NCI-H1092 treated with DMSO at 0.1 percent for 48 hours (cell line): ENCODE data around the gene ZFP30.
"Not testable (repeated sequence)": the region's sequence is repeated elsewhere in the genome, so short reads cannot be mapped to it uniquely, and the experiment has no call there.

Source experiments
- DNase-seq: peaks from one replicate; lab custom pipeline; 2025; lab: John Stamatoyannopoulos, UW

The ZFP30 gene

GRCh38 chr19:37655301-37655688, at the start of gene ZFP30:
ZFP30 (minus strand) TSS chr19:37655465; CDS start chr19:37647822, 7,643 bp downstream.
- peak; percentile 84 for DNase-seq

GRCh38 chr19:37699057-37699456, 43.8 kb upstream of the ZFP30 start:
- no peak for DNase-seq

GRCh38 chr19:37698216-37698615, 43.0 kb upstream of the ZFP30 start:
- DNase-seq = no peak

- DNase-seq = no peak
These were observed 40.1 kb upstream of the ZFP30 start for GRCh38 chr19:37695144-37695899.

GRCh38 chr19:37692956-37693620, 37.8 kb upstream of the ZFP30 start:
- no peak for DNase-seq

- peak; percentile 77 for DNase-seq
These were observed 36.7 kb upstream of the ZFP30 start for GRCh38 chr19:37691881-37692504.

GRCh38 chr19:37683520-37683919, 28.3 kb upstream of the ZFP30 start:
- no peak for DNase-seq

GRCh38 chr19:37669450-37669914, 14.2 kb upstream of the ZFP30 start:
- DNase-seq = no peak

GRCh38 chr19:37657157-37657556, 1.9 kb upstream of the ZFP30 start:
- DNase-seq = not testable (repeated sequence)

GRCh38 chr19:37655689-37656371, 565 bp upstream of the ZFP30 start:
- DNase-seq = peak; percentile 85

- peak; percentile 37 for DNase-seq
These were observed 500 bp downstream of the ZFP30 start for GRCh38 chr19:37654629-37655300.

- no peak for DNase-seq
These were observed 1.1 kb downstream of the ZFP30 start for GRCh38 chr19:37654118-37654517.

GRCh38 chr19:37635076-37636056, 19.9 kb downstream of the ZFP30 start:
- DNase-seq = no peak

GRCh38 chr19:37594982-37595382, 60.3 kb downstream of the ZFP30 start:
- DNase-seq = peak; percentile 72

GRCh38 chr19:37594304-37594981, 60.8 kb downstream of the ZFP30 start, which contains the start of the genes ZNF540 and ZNF571:
ZNF540 (plus strand) TSS chr19:37594876; CDS start chr19:37598448, 3,572 bp downstream.
ZNF571 (minus strand) TSS chr19:37594792; CDS start chr19:37586676, 8,116 bp downstream.
- peak; percentile 82 for DNase-seq

- no peak for DNase-seq
These were observed 61.3 kb downstream of the ZFP30 start for GRCh38 chr19:37593996-37594303.

- no peak for DNase-seq
These were observed 71.9 kb downstream of the ZFP30 start for GRCh38 chr19:37583340-37583739.

- no peak for DNase-seq
These were observed 83.1 kb downstream of the ZFP30 start for GRCh38 chr19:37572203-37572602.

GRCh38 chr19:37565370-37565669, 89.9 kb downstream of the ZFP30 start:
- no peak for DNase-seq
